Stimulated activated CD8-positive, alpha-beta memory T cell treated with anti-CD3 and anti-CD28 coated beads, Interleukin-12 subunit alpha, Interleukin-12 subunit beta, amount 100 ng/mL, for 24 hours (primary cell): Measurements from ENCODE around the gene ADAMTS6.
"Not testable (repeated sequence)": the region's sequence is repeated elsewhere in the genome, so short reads cannot be mapped to it uniquely, and the experiment has no call there.

Experiments
- DNase-seq: peaks from one replicate; pipeline ENCODE4 v3.0.0-alpha.2; 2020; ENCODE audit errors: extremely low read depth

The ADAMTS6 gene

GRCh38 chr5:65468633-65469032 is 13.1 kb downstream of the ADAMTS6 start:
- no peak for DNase-seq

- DNase-seq, result no peak
These were observed 19.5 kb downstream of the ADAMTS6 start for GRCh38 chr5:65462139-65462705.

GRCh38 chr5:65461490-65461889 is 20.2 kb downstream of the ADAMTS6 start:
- no peak for DNase-seq

GRCh38 chr5:65459995-65460394 is 21.7 kb downstream of the ADAMTS6 start:
- DNase-seq, result no peak

- DNase-seq, result no peak
These were observed 26.7 kb downstream of the ADAMTS6 start for GRCh38 chr5:65455064-65455463.

GRCh38 chr5:65451436-65451835 is 30.3 kb downstream of the ADAMTS6 start:
- no peak for DNase-seq

GRCh38 chr5:65446682-65447081 is 35.0 kb downstream of the ADAMTS6 start:
- no peak for DNase-seq

- DNase-seq, result no peak
These were observed 39.9 kb downstream of the ADAMTS6 start for GRCh38 chr5:65441800-65442199.

GRCh38 chr5:65440456-65440855 is 41.3 kb downstream of the ADAMTS6 start:
- DNase-seq, result no peak

- DNase-seq, result no peak
These were observed 47.6 kb downstream of the ADAMTS6 start for GRCh38 chr5:65434122-65434521.

GRCh38 chr5:65426656-65427055 is 55.1 kb downstream of the ADAMTS6 start:
- DNase-seq, result no peak

- DNase-seq, result no peak
These were observed 58.1 kb downstream of the ADAMTS6 start for GRCh38 chr5:65423623-65424022.

GRCh38 chr5:65418661-65419060 is 63.1 kb downstream of the ADAMTS6 start:
- DNase-seq, result no peak

GRCh38 chr5:65413822-65414221 is 67.9 kb downstream of the ADAMTS6 start:
- DNase-seq, result no peak

- no peak for DNase-seq
These were observed 68.9 kb downstream of the ADAMTS6 start for GRCh38 chr5:65412842-65413241.

GRCh38 chr5:65411356-65411755 is 70.4 kb downstream of the ADAMTS6 start:
- DNase-seq, result no peak

GRCh38 chr5:65395526-65396155 is 86.1 kb downstream of the ADAMTS6 start:
- DNase-seq, result no peak

- DNase-seq, result no peak
These were observed 87.6 kb downstream of the ADAMTS6 start for GRCh38 chr5:65394087-65394486.

GRCh38 chr5:65391591-65391990 is 90.1 kb downstream of the ADAMTS6 start:
- no peak for DNase-seq

GRCh38 chr5:65390208-65390607 is 91.5 kb downstream of the ADAMTS6 start:
- DNase-seq, result no peak

GRCh38 chr5:65383859-65384258 is 97.9 kb downstream of the ADAMTS6 start:
- DNase-seq, result no peak

- DNase-seq, result no peak
These were observed 99.1 kb downstream of the ADAMTS6 start for GRCh38 chr5:65382582-65382981.

GRCh38 chr5:65370505-65370904 is 111.2 kb downstream of the ADAMTS6 start:
- DNase-seq, result not testable (repeated sequence)

GRCh38 chr5:65366655-65367054 is 115.1 kb downstream of the ADAMTS6 start:
- no peak for DNase-seq
